Hepatocyte (in vitro differentiated cells): Measurements from ENCODE around the gene MAP3K5.

Source experiments
- EZH2phosphoT487 ChIP-seq: fragments of 200-600 bp; sonication (generic); IDR thresholded peaks from one replicate; pipeline ENCODE4 v1.6.1; 2018; ENCODE audit warnings: antibody characterized with exemption, mild to moderate bottlenecking, low read depth, moderate library complexity; ENCODE audit not compliant: unreplicated experiment, severe bottlenecking
- TF ChIP-seq, protein P1 (sequence below): fragments of 200-600 bp; sonication (generic); IDR thresholded peaks from 2 replicates; pipeline ENCODE4 v1.5.1; 2016; ENCODE audit warnings: antibody characterized with exemption, mild to moderate bottlenecking; ENCODE audit not compliant: poor library complexity

GRCh38 chr6:136599329-136600011 lies 192.8 kb downstream of the MAP3K5 start:
- TF ChIP-seq, protein P1, sequence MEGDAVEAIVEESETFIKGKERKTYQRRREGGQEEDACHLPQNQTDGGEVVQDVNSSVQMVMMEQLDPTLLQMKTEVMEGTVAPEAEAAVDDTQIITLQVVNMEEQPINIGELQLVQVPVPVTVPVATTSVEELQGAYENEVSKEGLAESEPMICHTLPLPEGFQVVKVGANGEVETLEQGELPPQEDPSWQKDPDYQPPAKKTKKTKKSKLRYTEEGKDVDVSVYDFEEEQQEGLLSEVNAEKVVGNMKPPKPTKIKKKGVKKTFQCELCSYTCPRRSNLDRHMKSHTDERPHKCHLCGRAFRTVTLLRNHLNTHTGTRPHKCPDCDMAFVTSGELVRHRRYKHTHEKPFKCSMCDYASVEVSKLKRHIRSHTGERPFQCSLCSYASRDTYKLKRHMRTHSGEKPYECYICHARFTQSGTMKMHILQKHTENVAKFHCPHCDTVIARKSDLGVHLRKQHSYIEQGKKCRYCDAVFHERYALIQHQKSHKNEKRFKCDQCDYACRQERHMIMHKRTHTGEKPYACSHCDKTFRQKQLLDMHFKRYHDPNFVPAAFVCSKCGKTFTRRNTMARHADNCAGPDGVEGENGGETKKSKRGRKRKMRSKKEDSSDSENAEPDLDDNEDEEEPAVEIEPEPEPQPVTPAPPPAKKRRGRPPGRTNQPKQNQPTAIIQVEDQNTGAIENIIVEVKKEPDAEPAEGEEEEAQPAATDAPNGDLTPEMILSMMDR, result no peak
- TF ChIP-seq EZH2phosphoT487, result no peak
